Small intestine (tissue), 7 donors: ENCODE measurements around the gene SLC35D3. TPM values are rescaled to one million over a fixed set of nuclear protein-coding genes. Genes with fewer than 3 reads are reported as not detected.
A peak's percentile ranks its signal among the peaks of the same experiment; 100 is the strongest.
"Not testable (repeated sequence)": the region's sequence is repeated elsewhere in the genome, so short reads cannot be mapped to it uniquely, and the experiment has no call there.

Source experiments
- DNase-seq, 2 donors: peaks; one replicate each; pipeline versions ENCODE4 v3.0.0 to v3.0.0-alpha.2; 2013
- FAIRE-seq: peaks from 2 replicates; lab custom pipeline; 2012; peaks lifted over from hg19 to GRCh38; lab: Jason Lieb, UNC
- H3K27ac ChIP-seq, 3 donors: one replicate each; pipeline ENCODE4 v1.5.1; 2013; ENCODE audit warnings: low read length in 2 of 3, mild to moderate bottlenecking in 2 of 3, control low read depth in 1 of 3, inconsistent platforms in 1 of 3, low read depth in 1 of 3, moderate library complexity in 1 of 3
- H3K27me3 ChIP-seq, 3 donors: one replicate each; pipeline ENCODE4 v1.6.1; 2013; ENCODE audit warnings: low read length in 3 of 3, inconsistent platforms in 1 of 3; ENCODE audit not compliant: control insufficient read depth in 3 of 3, insufficient read depth in 3 of 3
- H3K36me3 ChIP-seq, 3 donors: one replicate each; pipeline ENCODE4 v1.6.1; 2013; ENCODE audit warnings: low read length in 3 of 3, inconsistent platforms in 1 of 3, low read depth in 1 of 3, mild to moderate bottlenecking in 1 of 3, moderate library complexity in 1 of 3; ENCODE audit not compliant: control insufficient read depth in 3 of 3, insufficient read depth in 2 of 3
- H3K4me1 ChIP-seq, 3 donors: one replicate each; pipeline ENCODE4 v1.6.1; 2013; ENCODE audit warnings: low read length in 2 of 3, inconsistent platforms in 1 of 3, low read depth in 1 of 3, mild to moderate bottlenecking in 1 of 3, moderate library complexity in 1 of 3; ENCODE audit not compliant: control insufficient read depth in 3 of 3, insufficient read depth in 2 of 3
- H3K4me3 ChIP-seq, 3 donors: one replicate each; pipeline ENCODE4 v1.5.1; 2013; ENCODE audit warnings: low read length in 3 of 3, control low read depth in 1 of 3, inconsistent platforms in 1 of 3, low read depth in 1 of 3, mild to moderate bottlenecking in 1 of 3, moderate library complexity in 1 of 3
- H3K9me3 ChIP-seq, 2 donors: one replicate each; pipeline ENCODE4 v1.6.1; 2013; ENCODE audit warnings: low read depth in 1 of 2, low read length in 1 of 2; ENCODE audit not compliant: control insufficient read depth in 2 of 2, insufficient read depth in 1 of 2
- WGBS, 3 donors: extraction: QIAGEN DNeasy Blood & Tissue Kit; methylation state at CpG; one replicate each; pipeline ENCODE4 v1.1.7; 2013; 5-methylcytosine and 5-hydroxymethylcytosine counted together
- polyA plus RNA-seq, 4 donors: library from polyadenylated mRNA; stranded (reverse) in 3 of 4; unstranded in 1 of 4; fragments of 200-250 nt in 3 of 4; fragments of 120-200 nt in 1 of 4; gene quantifications; one replicate each; pipeline versions ENCODE4 v1.2.1 to v1.2.3, GENCODE V29; 2013
- donor health status: healthy with polysubstance abuse.
- donor health status: control.
- donor health status: control.
- donor health status: Bipolar disorder and iron deficiency.
- donor health status: healthy.

Gene SLC35D3
- polyA plus RNA-seq, 4 donors, result 0.04 to 0.81 TPM; not detected in 2

DNA sequence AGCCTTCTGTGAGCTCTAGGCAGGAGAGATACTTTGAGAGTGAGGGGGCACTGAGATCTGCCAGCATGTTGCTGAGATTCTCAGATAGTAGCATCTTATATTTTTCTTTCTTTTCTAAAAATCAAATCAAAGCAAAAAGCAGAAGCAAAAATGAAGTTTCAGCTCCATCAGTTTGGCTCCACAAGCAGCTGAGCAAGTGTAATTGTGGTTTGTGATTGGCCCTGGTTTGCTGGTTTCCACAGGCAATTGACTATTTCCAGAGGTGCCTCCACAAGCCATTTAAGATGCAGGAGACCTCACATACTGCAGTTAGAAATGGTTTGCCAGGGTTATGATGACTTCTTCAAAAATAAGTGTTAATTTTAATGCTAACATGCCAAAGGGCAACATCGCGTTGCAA lies 4.3 kb downstream of the SLC35D3 start:
- Histone ChIP-seq H3K4me1 (peaks cover 0 to 8% (median 0%) of the 10 kb centered on the region in 3 donors), H3K9me3 (no peaks in the 10 kb centered on the region), H3K27me3 (peaks cover 7 to 32% (median 9%) of the 10 kb centered on the region in 3 donors), H3K27ac (no peak overlapping the region), H3K36me3 (no peaks in the 10 kb centered on the region), H3K4me3 (no peak overlapping the region)
- no peak for DNase-seq
- FAIRE-seq, result no peak
- WGBS, 3 donors, result 95 to 99% (median 98%) methylated on average over 2 of the region's 2 CpGs

DNA sequence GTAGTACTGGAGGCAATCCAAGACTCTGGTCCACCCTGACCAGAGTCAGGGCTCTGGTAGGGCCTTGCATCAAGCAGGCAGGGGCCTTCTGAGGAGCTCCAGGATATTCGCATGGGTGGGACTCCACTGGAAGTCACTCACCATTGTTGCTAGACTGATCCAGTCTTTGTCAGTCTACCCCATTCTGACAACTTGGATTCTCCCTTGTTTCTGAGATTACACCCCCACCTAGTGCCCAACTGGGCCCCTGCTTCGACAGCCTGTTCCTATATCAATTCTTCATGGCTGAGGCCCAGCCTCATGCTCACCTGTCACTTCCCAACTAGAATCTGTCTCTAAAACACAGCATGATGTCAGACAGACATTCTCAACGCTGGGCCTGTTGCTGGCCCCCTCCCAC lies 5.2 kb downstream of the SLC35D3 start:
- H3K27me3 ChIP-seq, result peaks cover 7 to 25% (median 9%) of the 10 kb centered on the region in 3 donors
- no peaks in the 10 kb centered on the region for H3K36me3 ChIP-seq
- no peaks in the 10 kb centered on the region for H3K9me3 ChIP-seq
- peaks cover 0 to 8% (median 0%) of the 10 kb centered on the region in 3 donors for H3K4me1 ChIP-seq
- no peak overlapping the region for H3K4me3 ChIP-seq
- DNase-seq (peak in 1 of 2 donors; percentile 7), FAIRE-seq (no peak)
- WGBS, 3 donors, result 73 to 79% (median 77%) methylated on average over 3 of the region's 3 CpGs
- no peak overlapping the region for H3K27ac ChIP-seq

DNA sequence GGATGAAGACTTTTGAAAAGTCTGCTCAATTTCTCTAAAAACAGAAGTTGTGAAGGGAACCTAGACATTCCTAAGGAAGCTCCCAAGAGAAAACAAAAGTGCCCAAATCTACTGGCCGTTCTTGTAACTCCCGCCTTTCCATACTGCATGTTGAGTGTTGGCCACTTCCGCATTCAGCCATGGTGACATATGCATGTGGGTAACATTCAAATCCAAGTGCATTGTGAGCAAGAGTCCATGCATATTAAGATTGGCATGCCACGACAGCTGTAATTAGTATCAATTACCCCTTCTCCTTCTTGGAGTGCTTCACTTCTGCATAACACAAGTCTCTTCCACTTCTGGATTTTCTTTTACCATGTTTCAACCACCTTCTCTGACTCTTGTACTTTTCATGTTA lies 8.4 kb downstream of the SLC35D3 start:
- Histone ChIP-seq H3K36me3 (no peaks in the 10 kb centered on the region), H3K27ac (no peak overlapping the region), H3K4me1 (no peaks in the 10 kb centered on the region), H3K4me3 (no peak overlapping the region), H3K9me3 (no peaks in the 10 kb centered on the region), H3K27me3 (no peaks in the 10 kb centered on the region)
- DNase-seq (no peak), FAIRE-seq (no peak)
- WGBS, 3 donors, result 90 to 94% (median 93%) methylated on average over 4 of the region's 4 CpGs

GRCh38 chr6:136932599-136932998 lies 10.5 kb downstream of the SLC35D3 start:
- Histone ChIP-seq H3K4me3 (no peak overlapping the region), H3K4me1 (no peaks in the 10 kb centered on the region), H3K27me3 (no peaks in the 10 kb centered on the region), H3K9me3 (no peaks in the 10 kb centered on the region), H3K36me3 (no peaks in the 10 kb centered on the region), H3K27ac (no peak overlapping the region)
- WGBS, 3 donors, result 65 to 78% (median 76%) methylated on average over 2 of the region's 2 CpGs
- DNase-seq (no peak), FAIRE-seq (no peak)

GRCh38 chr6:136945072-136945471 lies 23.0 kb downstream of the SLC35D3 start:
- 52 to 76% (median 73%) methylated on average over 1 of the region's 1 CpG for WGBS, 3 donors
- H3K9me3 ChIP-seq, result no peaks in the 10 kb centered on the region
- H3K36me3 ChIP-seq, result no peaks in the 10 kb centered on the region
- no peak overlapping the region for H3K27ac ChIP-seq
- peaks cover 0 to 3% (median 0%) of the 10 kb centered on the region in 3 donors for H3K27me3 ChIP-seq
- H3K4me3 ChIP-seq, result no peak overlapping the region
- DNase-seq (no peak), FAIRE-seq (no peak)
- H3K4me1 ChIP-seq, result no peaks in the 10 kb centered on the region

GRCh38 chr6:136945711-136946121 lies 23.6 kb downstream of the SLC35D3 start:
- no peak for DNase-seq
- H3K4me3 ChIP-seq, result no peak overlapping the region
- no peak for FAIRE-seq
- no peaks in the 10 kb centered on the region for H3K36me3 ChIP-seq
- peaks cover 0 to 3% (median 0%) of the 10 kb centered on the region in 3 donors for H3K27me3 ChIP-seq
- H3K4me1 ChIP-seq, result no peaks in the 10 kb centered on the region
- 86 to 91% (median 88%) methylated on average over 4 of the region's 4 CpGs for WGBS, 3 donors
- H3K9me3 ChIP-seq, result no peaks in the 10 kb centered on the region
- H3K27ac ChIP-seq, result no peak overlapping the region

GRCh38 chr6:136947037-136947436 lies 24.9 kb downstream of the SLC35D3 start:
- DNase-seq (no peak), FAIRE-seq (no peak)
- no peak overlapping the region for H3K4me3 ChIP-seq
- no peaks in the 10 kb centered on the region for H3K4me1 ChIP-seq
- no peaks in the 10 kb centered on the region for H3K36me3 ChIP-seq
- 61 to 82% (median 72%) methylated on average over 9 of the region's 9 CpGs for WGBS, 3 donors
- H3K27me3 ChIP-seq, result peaks cover 0 to 3% (median 0%) of the 10 kb centered on the region in 3 donors
- no peak overlapping the region for H3K27ac ChIP-seq
- H3K9me3 ChIP-seq, result no peaks in the 10 kb centered on the region

GRCh38 chr6:136949957-136950356 lies 27.9 kb downstream of the SLC35D3 start:
- not testable (repeated sequence) for H3K4me1 ChIP-seq, DNase-seq, H3K4me3 ChIP-seq, H3K36me3 ChIP-seq, H3K27ac ChIP-seq, FAIRE-seq, H3K9me3 ChIP-seq, H3K27me3 ChIP-seq
- WGBS, 3 donors, result 83 to 91% (median 86%) methylated on average over 3 of the region's 3 CpGs

- no peak overlapping the region for H3K27ac ChIP-seq
- H3K4me1 ChIP-seq, result no peaks in the 10 kb centered on the region
- FAIRE-seq (no peak), DNase-seq (no peak)
- no peaks in the 10 kb centered on the region for H3K9me3 ChIP-seq
- no peaks in the 10 kb centered on the region for H3K36me3 ChIP-seq
- WGBS, 3 donors, result 86 to 93% (median 90%) methylated on average over 4 of the region's 4 CpGs
- no peak overlapping the region for H3K4me3 ChIP-seq
- no peaks in the 10 kb centered on the region for H3K27me3 ChIP-seq
Observed at GRCh38 chr6:136950436-136951126, 28.5 kb downstream of the SLC35D3 start.
